ENCODE measurements around the gene PDHB.
A peak's percentile ranks its signal among the peaks of the same experiment; 100 is the strongest.

The PDHB gene

DNA sequence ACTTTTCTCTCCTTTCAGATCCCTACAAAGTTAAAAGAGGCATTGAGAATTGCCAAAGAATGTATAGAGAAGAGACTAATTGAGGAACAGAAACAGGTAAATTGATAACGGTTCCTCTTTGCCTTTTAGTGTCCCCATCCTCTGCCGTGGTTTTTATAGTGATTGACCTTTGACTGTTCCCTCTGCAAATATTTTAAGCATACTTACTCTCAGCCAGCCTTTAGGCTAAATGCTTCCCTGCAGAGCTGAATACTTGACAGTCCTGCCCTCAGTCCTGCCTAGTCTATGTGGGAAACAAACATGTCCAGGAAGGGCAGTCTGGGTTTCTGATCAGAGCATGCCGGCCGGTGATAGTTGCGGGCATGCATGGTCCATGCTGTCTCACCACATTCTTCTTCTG is 24.7 kb downstream of the PDHB start:
- no peak overlapping the region for H3K27ac Mint-ChIP-seq
- H3K9me3 Mint-ChIP-seq = no peaks in the 10 kb centered on the region
- peaks cover 17% of the 10 kb centered on the region for H3K36me3 Mint-ChIP-seq (ENCODE audit: insufficient read depth)
- no peak overlapping the region for H3K4me3 Mint-ChIP-seq
- no peaks in the 10 kb centered on the region for H3K27me3 Mint-ChIP-seq
- DNase-seq (no peak), ATAC-seq (replicated peaks) (no peak)
- H3K4me1 Mint-ChIP-seq (ENCODE audit: low read depth in 2 of 2) = no peaks in the 10 kb centered on the region

- Mint-ChIP-seq H3K27ac (no peak overlapping the region), H3K9me3 (no peaks in the 10 kb centered on the region), H3K4me1 (ENCODE audit: low read depth in 2 of 2) (no peaks in the 10 kb centered on the region)
These were observed 29.2 kb downstream of the PDHB start for GRCh38 chr3:58404396-58404795.

DNA sequence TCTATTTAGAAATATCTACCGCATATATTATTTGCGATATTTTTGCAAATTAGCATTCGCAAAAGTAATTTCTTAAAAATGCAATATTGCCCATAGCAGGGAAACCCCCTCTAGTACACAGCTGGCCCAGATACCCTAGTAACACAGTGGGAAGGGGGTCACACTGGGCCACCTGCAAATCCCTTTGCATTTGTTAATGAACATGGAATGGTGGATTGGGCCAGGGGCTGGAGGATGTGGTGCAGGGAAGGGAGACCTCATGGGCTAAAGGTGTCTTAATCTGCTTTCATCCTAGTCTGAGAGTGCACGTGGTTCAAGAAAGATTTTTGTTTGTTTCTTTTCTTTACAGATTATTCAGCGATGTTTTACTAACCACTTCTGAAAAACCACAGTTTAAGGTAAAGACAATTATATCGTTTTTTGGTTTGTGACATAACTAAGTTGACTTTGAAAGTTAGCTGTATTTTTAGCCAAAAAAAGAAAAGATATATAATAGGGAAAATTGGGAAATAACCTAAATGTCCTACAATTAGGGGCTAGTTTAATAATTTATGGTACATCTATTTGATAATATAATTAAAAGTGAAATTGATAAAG is 30.0 kb downstream of the PDHB start:
- Mint-ChIP-seq H3K27ac (no peak overlapping the region), H3K4me1 (ENCODE audit: low read depth in 2 of 2) (no peaks in the 10 kb centered on the region), H3K27me3 (no peaks in the 10 kb centered on the region), H3K9me3 (no peaks in the 10 kb centered on the region), H3K4me3 (no peak overlapping the region), H3K36me3 (ENCODE audit: insufficient read depth) (peaks cover 16% of the 10 kb centered on the region)
- DNase-seq = no peak
- ATAC-seq (replicated peaks) = no peak

More at GRCh38 chr3:58404396-58404795, 29.2 kb downstream of the PDHB start:
- DNase-seq = no peak
- Mint-ChIP-seq H3K36me3 (ENCODE audit: insufficient read depth) (peaks cover 16% of the 10 kb centered on the region), H3K27me3 (no peaks in the 10 kb centered on the region), H3K4me3 (no peak overlapping the region)
- ATAC-seq (replicated peaks) = no peak

DNA sequence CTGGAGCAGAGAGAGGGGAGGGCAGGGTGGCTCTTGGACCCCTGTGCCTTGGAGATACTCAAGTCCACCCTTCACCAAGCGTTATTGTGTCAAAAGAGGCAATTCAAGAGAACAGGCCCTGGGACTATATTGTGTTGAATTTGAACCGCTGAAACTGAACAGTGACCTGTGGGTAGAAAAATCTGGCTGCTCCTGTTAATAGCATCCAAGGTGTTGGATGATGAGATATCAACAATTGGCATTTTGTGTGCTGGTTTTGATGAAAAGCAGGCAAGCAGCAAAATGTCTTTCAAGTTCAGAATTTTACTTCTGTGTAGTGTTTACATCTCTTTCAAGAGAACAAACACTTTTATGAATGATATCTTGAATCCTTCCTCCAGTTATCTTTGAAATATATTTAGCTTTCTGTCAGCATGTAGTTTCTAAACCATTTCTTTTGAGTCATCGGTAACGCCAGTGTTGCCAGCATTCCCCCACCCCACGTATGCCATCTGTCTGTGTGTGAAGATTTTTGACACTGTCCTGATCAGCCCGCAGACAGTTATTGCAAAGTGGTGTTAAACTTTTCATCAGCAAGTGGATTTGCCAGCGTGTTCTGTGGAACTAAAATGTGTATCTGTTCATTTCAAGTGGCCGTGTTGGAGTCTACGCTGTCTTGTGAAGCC is 34.8 kb downstream of the PDHB start:
- ATAC-seq (replicated peaks) = no peak
- no peaks in the 10 kb centered on the region for H3K9me3 Mint-ChIP-seq
- no peak for DNase-seq
- H3K4me3 Mint-ChIP-seq = no peak overlapping the region
- peak overlapping the region in 1 of 2 donors; percentile 44 for H3K27ac Mint-ChIP-seq
- H3K36me3 Mint-ChIP-seq (ENCODE audit: insufficient read depth) = peaks cover 23% of the 10 kb centered on the region
- no peaks in the 10 kb centered on the region for H3K4me1 Mint-ChIP-seq (ENCODE audit: low read depth in 2 of 2)
- no peaks in the 10 kb centered on the region for H3K27me3 Mint-ChIP-seq

DNA sequence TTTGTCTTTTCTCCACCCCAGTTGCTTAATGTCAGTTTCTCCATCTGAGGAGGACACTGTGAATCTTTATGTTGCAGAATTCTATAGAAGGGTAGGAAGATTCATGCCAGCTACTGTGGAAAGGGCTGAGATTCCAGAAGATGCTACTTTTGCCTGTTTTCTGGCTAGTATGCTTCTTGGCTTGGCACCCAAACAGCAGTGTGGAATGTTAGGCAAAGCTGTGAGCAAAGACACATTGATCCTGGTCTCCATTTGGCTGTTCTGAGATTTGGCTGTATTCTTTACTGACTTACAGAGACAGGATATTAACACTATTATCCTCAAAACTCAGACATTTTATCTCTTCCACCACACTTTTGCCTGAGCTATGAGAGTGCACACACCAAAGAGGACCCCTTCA is 39.3 kb downstream of the PDHB start:
- H3K4me3 Mint-ChIP-seq = no peak overlapping the region
- no peaks in the 10 kb centered on the region for H3K27me3 Mint-ChIP-seq
- H3K27ac Mint-ChIP-seq = no peak overlapping the region
- peaks cover 22% of the 10 kb centered on the region for H3K36me3 Mint-ChIP-seq (ENCODE audit: insufficient read depth)
- ATAC-seq (replicated peaks) (no peak), DNase-seq (no peak)
- no peaks in the 10 kb centered on the region for H3K4me1 Mint-ChIP-seq (ENCODE audit: low read depth in 2 of 2)
- H3K9me3 Mint-ChIP-seq = no peaks in the 10 kb centered on the region

- ATAC-seq (replicated peaks) (no peak), DNase-seq (no peak)
- Mint-ChIP-seq H3K9me3 (no peaks in the 10 kb centered on the region), H3K4me1 (ENCODE audit: low read depth in 2 of 2) (peaks cover 4% of the 10 kb centered on the region in 2 donors), H3K4me3 (no peak overlapping the region), H3K27ac (no peak overlapping the region), H3K27me3 (no peaks in the 10 kb centered on the region), H3K36me3 (ENCODE audit: insufficient read depth) (peaks cover 13% of the 10 kb centered on the region)
These were observed 41.5 kb downstream of the PDHB start for GRCh38 chr3:58392181-58392580.

DNA sequence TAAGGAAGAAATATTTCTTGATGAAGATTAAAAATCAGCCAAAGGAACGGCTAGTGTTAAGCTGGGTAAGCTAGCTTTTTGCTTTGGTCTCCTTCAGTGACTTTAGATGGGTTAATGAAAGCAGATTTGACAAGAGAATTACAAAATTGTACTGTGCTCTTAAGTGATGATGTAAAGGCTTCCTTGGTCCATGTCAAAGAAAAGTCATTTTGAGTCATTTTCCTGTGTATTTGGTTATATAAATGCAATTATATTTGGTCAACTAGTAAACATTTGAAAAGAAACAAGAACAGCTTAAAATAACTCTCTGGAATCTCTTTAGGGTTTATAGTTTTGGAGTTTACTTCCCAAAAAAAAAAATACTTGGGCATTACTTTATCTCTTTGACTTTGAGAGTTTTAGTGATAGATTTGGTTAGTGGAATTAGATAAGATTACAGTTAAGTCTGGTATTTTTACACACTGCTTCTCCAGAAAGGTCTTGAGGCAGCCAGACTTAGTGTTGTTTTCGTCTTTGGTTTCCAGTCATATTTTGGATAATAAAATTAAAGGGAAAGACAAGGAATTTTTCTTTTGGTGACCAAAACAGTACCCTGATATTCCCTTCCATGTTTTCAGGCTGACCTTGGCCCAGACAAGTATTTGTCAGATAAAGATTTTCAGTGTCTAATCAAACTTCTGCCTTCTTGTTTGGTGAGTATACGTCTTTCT is 42.3 kb downstream of the PDHB start:
- Mint-ChIP-seq H3K9me3 (no peaks in the 10 kb centered on the region), H3K36me3 (ENCODE audit: insufficient read depth) (peaks cover 4% of the 10 kb centered on the region), H3K27me3 (no peaks in the 10 kb centered on the region), H3K27ac (no peak overlapping the region), H3K4me1 (ENCODE audit: low read depth in 2 of 2) (peaks cover 6 to 7% of the 10 kb centered on the region in 2 donors), H3K4me3 (no peak overlapping the region)
- ATAC-seq (replicated peaks) (no peak), DNase-seq (no peak)

GRCh38 chr3:58388550-58389091 is 45.0 kb downstream of the PDHB start:
- H3K27ac Mint-ChIP-seq = peak overlapping the region in 1 of 2 donors; percentile 28
- no peak overlapping the region for H3K4me3 Mint-ChIP-seq
- no peaks in the 10 kb centered on the region for H3K27me3 Mint-ChIP-seq
- no peak for ATAC-seq (replicated peaks)
- no peaks in the 10 kb centered on the region for H3K9me3 Mint-ChIP-seq
- peaks cover 6 to 7% of the 10 kb centered on the region in 2 donors for H3K4me1 Mint-ChIP-seq (ENCODE audit: low read depth in 2 of 2)
- H3K36me3 Mint-ChIP-seq (ENCODE audit: insufficient read depth) = peaks cover 6% of the 10 kb centered on the region
- no peak for DNase-seq

GRCh38 chr3:58387650-58388546 is 45.7 kb downstream of the PDHB start:
- Mint-ChIP-seq H3K27ac (peak overlapping the region in 1 of 2 donors; percentile 28), H3K9me3 (no peaks in the 10 kb centered on the region), H3K4me1 (ENCODE audit: low read depth in 2 of 2) (peaks cover 6 to 7% of the 10 kb centered on the region in 2 donors), H3K27me3 (no peaks in the 10 kb centered on the region), H3K36me3 (ENCODE audit: insufficient read depth) (peaks cover 3% of the 10 kb centered on the region), H3K4me3 (no peak overlapping the region)
- DNase-seq (no peak), ATAC-seq (replicated peaks) (no peak)

- Mint-ChIP-seq H3K9me3 (no peaks in the 10 kb centered on the region), H3K4me1 (ENCODE audit: low read depth in 2 of 2) (peaks cover 6 to 7% of the 10 kb centered on the region in 2 donors), H3K27me3 (no peaks in the 10 kb centered on the region), H3K27ac (peak overlapping the region; percentile 7 to 30), H3K4me3 (no peak overlapping the region), H3K36me3 (ENCODE audit: insufficient read depth) (peaks cover 9% of the 10 kb centered on the region)
- DNase-seq = no peak
- no peak for ATAC-seq (replicated peaks)
These were observed 46.8 kb downstream of the PDHB start for GRCh38 chr3:58386626-58387365.

DNA sequence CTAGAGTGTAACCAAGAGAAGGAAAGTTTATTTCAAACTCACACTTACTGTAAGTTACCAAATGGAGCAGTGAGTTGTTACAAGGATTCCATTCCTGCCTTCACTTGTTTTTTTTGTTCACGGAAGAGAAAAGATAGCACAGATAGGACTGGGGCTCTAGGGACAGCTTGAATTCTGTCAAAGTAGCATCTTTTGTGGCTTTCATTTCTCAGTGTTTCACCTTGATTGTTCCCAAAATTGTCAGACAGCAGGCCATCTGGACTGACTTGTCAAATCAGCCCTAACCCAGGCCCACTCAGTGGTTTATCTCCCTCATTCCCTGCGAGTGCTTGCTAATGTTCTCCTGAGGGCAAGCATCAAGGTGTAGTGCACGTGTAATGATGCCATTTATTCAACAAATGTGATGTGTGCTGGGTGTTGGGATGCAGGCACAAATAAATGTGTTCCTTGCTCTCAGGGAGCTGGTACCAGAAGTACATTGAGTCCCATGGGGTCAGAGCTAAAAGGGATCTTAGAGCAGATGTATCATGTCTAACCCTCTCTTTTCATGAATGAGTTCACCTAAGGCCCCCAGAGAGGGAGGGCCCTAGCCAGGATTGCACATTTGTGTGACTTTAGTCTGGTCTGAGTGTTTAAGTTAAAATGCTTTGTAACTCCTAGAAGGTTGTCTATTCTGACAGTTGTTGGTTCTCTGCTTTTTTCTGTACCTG is 49.1 kb downstream of the PDHB start:
- Mint-ChIP-seq H3K4me1 (ENCODE audit: low read depth in 2 of 2) (peaks cover 6 to 7% of the 10 kb centered on the region in 2 donors), H3K27ac (peak overlapping the region in 1 of 2 donors; percentile 62), H3K36me3 (ENCODE audit: insufficient read depth) (peaks cover 9% of the 10 kb centered on the region), H3K9me3 (no peaks in the 10 kb centered on the region), H3K27me3 (no peaks in the 10 kb centered on the region), H3K4me3 (no peak overlapping the region)
- ATAC-seq (replicated peaks) = no peak
- no peak for DNase-seq

GRCh38 chr3:58383904-58384303 is 49.7 kb downstream of the PDHB start:
- no peaks in the 10 kb centered on the region for H3K9me3 Mint-ChIP-seq
- H3K4me1 Mint-ChIP-seq (ENCODE audit: low read depth in 2 of 2) = peaks cover 6 to 7% of the 10 kb centered on the region in 2 donors
- no peak overlapping the region for H3K27ac Mint-ChIP-seq
- no peak overlapping the region for H3K4me3 Mint-ChIP-seq
- ATAC-seq (replicated peaks) (no peak), DNase-seq (no peak)
- H3K36me3 Mint-ChIP-seq (ENCODE audit: insufficient read depth) = peaks cover 9% of the 10 kb centered on the region
- no peaks in the 10 kb centered on the region for H3K27me3 Mint-ChIP-seq

Data from effector memory CD8-positive, alpha-beta T cell (primary cell).